Hippocampal formation (tissue), 2 donors: ENCODE data around the gene LRRIQ1.
"Not testable (repeated sequence)": the region's sequence is repeated elsewhere in the genome, so short reads cannot be mapped to it uniquely, and the experiment has no call there.

Source experiments
- DNase-seq, 2 donors: peaks; one replicate each; lab custom pipeline; 2025; lab: John Stamatoyannopoulos, UW

LRRIQ1 gene

GRCh38 chr12:85036234-85036707, at the start of gene LRRIQ1, which contains the start of gene TSPAN19:
Gene LRRIQ1, plus strand, starts transcription at chr12:85036351. Its CDS starts 1,826 bp downstream, at chr12:85038177.
Gene TSPAN19, minus strand, starts transcription at chr12:85036277. Its CDS starts 6,331 bp downstream, at chr12:85029946.
- peak; percentile 53 to 82 for DNase-seq

DNA sequence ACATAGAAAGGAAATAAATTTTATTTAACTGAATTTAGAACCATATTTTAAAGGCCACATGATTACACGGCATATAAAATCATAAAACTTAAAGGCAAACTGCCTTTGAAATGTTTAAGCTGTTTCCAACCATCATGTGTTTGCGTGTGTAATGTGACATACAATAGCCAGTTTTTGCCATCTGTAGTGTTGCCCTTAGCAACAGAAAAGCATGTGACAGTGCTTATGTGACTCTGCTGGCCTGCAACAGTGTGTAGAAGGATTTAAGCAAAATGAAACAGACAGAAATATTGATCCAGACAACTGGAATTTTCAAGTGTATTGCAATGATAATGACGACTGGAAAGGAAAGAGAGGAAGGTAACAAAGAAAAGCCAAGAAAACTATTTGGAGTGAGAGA, 49.6 kb upstream of the LRRIQ1 start:
- DNase-seq: no peak

- DNase-seq: no peak
These were observed 41.7 kb upstream of the LRRIQ1 start for GRCh38 chr12:84994426-84994825.

- no peak for DNase-seq
These were observed 40.5 kb upstream of the LRRIQ1 start for GRCh38 chr12:84995641-84996040.

DNA sequence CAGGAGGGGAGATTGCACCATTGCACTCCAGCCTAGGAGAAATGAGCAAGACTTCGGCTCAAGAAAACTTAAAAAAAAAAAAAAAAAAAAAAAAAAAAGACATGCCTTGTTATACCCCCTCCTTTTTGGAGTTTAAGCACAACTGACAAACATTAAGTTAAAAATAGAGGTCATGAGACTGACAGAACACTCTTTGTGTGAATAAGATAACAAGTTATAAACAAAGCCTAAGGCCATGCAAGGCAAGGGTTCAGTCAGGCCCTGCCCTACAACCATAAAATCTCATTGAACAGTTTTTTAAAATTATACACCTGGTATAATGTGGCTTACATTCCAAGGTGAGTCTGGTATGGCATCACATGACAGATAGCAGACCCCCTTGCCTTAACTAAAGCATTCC, 39.4 kb upstream of the LRRIQ1 start:
- DNase-seq: no peak

DNA sequence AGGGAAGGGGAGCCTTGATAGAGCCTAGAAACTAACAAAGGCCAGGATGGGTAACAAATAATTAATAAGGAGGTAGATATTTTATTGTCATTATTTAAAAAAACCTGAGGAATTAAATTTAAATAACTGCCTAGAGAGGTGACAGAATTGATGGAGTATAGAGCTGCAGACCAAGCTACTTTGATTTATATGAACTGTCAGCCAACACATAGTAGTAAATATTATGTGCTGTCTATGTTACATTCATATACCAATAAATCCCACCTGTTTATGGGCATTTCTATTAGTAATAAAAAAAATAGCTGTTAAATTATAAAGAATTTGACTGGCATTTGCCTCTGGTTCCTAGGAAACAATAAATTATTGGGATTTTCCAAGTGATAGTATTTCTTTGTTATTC, 37.8 kb upstream of the LRRIQ1 start:
- no peak for DNase-seq

GRCh38 chr12:85000729-85001128, 35.4 kb upstream of the LRRIQ1 start:
- no peak for DNase-seq

GRCh38 chr12:85002778-85003296, 33.3 kb upstream of the LRRIQ1 start:
- no peak for DNase-seq

DNA sequence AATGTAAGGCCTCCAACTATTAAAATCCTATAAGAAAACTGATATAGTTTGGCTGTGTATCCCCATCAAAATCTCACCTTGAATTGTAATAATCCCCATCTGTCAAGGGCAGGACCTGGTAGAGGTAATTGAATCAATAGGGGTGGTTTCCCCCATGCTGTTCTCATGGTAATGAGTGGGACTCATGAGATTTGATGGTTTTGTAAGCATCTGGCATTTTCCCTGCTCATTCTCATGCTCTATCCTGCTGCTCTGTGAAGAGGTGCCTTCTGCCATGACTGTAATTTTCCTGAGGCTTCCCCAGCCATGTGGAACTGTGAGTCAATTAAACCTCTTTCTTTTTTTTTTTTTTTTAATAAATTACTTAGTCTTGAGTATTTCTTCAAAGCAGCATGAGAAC, 31.9 kb upstream of the LRRIQ1 start:
- no peak for DNase-seq

- not testable (repeated sequence) for DNase-seq
These were observed 31.1 kb upstream of the LRRIQ1 start for GRCh38 chr12:85005047-85005446.

GRCh38 chr12:85005615-85006014, 30.5 kb upstream of the LRRIQ1 start:
- DNase-seq: no peak

- DNase-seq: no peak
These were observed 29.9 kb upstream of the LRRIQ1 start for GRCh38 chr12:85006206-85006605.

GRCh38 chr12:85007836-85008235, 28.3 kb upstream of the LRRIQ1 start:
- DNase-seq: no peak

DNA sequence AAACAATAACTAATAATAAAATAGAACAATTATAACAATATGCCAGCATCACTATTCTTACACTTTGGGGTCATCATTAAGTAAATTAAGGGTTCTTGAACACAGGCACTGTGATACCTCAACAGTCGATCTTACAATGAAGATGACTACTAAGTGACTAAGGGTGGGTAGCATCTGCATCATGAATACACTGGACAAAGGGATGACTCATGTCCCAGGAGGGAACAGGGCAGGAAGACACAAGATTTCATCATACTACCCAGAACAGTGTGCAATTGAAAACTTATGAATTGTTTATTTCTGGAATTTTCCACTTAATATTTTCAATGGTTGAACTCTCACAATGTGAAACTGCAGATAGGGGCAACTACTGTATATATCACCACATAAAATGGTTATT, 19.7 kb upstream of the LRRIQ1 start:
- no peak for DNase-seq

- no peak for DNase-seq
These were observed 19.0 kb upstream of the LRRIQ1 start for GRCh38 chr12:85017133-85017532.

GRCh38 chr12:85017618-85018017, 18.5 kb upstream of the LRRIQ1 start:
- DNase-seq: no peak

DNA sequence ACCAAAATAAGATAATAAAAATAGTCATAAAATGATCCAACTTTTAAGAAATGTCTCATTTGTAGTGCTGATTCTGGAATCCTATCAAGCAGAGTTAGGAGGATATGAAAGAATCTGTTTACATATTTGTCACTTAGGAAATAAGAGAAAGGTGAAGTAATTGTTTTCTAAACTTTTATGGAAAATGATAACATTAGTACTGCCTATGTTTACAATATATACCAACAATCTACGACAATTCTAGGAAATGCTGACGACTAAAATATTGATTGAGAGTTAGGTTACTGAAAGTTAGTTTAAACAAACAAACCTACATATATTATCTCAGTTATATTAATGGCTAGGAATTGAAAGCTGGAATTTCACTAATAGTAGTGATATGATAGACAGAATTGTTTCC, 18.1 kb upstream of the LRRIQ1 start:
- no peak for DNase-seq

- DNase-seq: peak in 1 of 2 donors; percentile 68
These were observed 6.7 kb upstream of the LRRIQ1 start for GRCh38 chr12:85029456-85029855.

DNA sequence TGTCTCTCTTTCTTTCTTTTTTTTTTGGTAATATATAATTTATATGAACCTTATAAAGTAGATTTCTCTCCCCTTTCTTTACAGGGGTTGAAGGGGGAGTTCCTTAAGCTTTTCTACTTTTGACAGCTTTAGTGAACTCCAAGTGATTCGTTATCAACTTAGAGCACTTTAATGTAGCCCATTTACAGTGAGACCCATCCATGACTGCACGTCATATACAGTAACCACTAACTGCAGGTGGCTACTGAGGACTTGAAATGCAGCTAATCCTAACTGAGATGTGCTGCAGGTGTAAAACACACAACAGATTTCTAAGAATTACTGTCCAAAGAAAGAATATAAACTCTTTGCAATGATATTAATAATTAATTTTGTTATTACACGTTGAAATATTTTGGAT, 582 bp downstream of the LRRIQ1 start:
- DNase-seq: no peak

- no peak for DNase-seq
These were observed 5.2 kb downstream of the LRRIQ1 start for GRCh38 chr12:85041395-85041794.

- DNase-seq: no peak
These were observed 7.7 kb downstream of the LRRIQ1 start for GRCh38 chr12:85043829-85044228.

GRCh38 chr12:85057370-85057963, 21.3 kb downstream of the LRRIQ1 start:
- DNase-seq: no peak

- no peak for DNase-seq
These were observed 22.2 kb downstream of the LRRIQ1 start for GRCh38 chr12:85058339-85058738.

DNA sequence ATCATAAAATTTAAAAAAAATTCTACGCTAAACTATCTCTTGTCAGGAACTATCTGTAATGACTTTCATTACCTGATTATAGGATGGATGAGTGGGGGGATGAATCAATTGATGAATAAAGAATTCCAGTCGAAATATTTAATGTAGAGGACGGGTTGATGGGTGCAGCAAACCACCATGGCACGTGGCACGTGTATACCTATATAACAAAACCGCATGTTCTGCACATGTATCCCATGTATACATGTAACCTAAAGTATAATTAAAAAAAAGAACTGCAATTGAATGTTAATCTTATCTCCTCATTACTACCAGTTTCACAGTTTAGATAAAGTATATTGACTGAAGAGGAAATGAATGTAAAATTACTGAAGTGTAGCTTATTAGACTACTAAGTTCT, 23.4 kb downstream of the LRRIQ1 start:
- no peak for DNase-seq
